Upper lobe of right lung (tissue), 1 donor: ENCODE data around the gene IRS4. TPM values are rescaled to one million over a fixed set of nuclear protein-coding genes. Genes with fewer than 3 reads are reported as not detected.
A peak's percentile ranks its signal among the peaks of the same experiment; 100 is the strongest.

Source experiments
- ATAC-seq: fragments of 200-7000 bp; cut with Tn5 transposase; one replicate; pipeline ENCODE4 v1.9.1; 2020; ENCODE audit warnings: mild to moderate bottlenecking, moderate library complexity
- DNase-seq: peaks from one replicate; pipeline ENCODE4 v3.0.0-alpha.2; 2020
- H3K27ac ChIP-seq: fragments of 200-600 bp; one replicate; pipeline ENCODE4 v1.8.0; 2022
- H3K27me3 ChIP-seq: fragments of 200-600 bp; one replicate; pipeline ENCODE4 v1.8.0; 2022; ENCODE audit warnings: mild to moderate bottlenecking
- H3K36me3 ChIP-seq: fragments of 200-600 bp; one replicate; pipeline ENCODE4 v1.8.0; 2022
- H3K4me1 ChIP-seq: fragments of 200-600 bp; one replicate; pipeline ENCODE4 v1.8.0; 2022
- H3K4me3 ChIP-seq: fragments of 200-600 bp; one replicate; pipeline ENCODE4 v1.8.0; 2022; ENCODE audit warnings: mild to moderate bottlenecking
- H3K9me3 ChIP-seq: fragments of 200-600 bp; one replicate; pipeline ENCODE4 v1.8.0; 2022
- CTCF ChIP-seq: fragments of 200-600 bp; IDR thresholded peaks from one replicate; pipeline ENCODE4 v1.8.0; 2022; ENCODE audit warnings: antibody characterized with exemption
- intact Hi-C: fragments of 100-400 bp; cut with DNase I; formaldehyde crosslinking; loops from one replicate; pipeline ENCODE4 v1.11.0; 2022
- long read RNA-seq: library from polyadenylated mRNA; unstranded; transcript quantifications from one replicate; pipeline ENCODE4 v2.0.0, GENCODE V29; 2021
- total RNA-seq: library from RNA; stranded (reverse); fragmentation: NEBNext Ultra II Directional; extraction: Animal tissue kit (Norgen Biotek cat#: 25700); gene quantifications from one replicate; pipeline ENCODE4 v1.2.1, GENCODE V29; 2021
- donor health status: DM: no; HTN: yes; CAD: no; lungs with severe emphysema.

The IRS4 gene
- total RNA-seq = not detected
- long read RNA-seq = 0 reads

- no peak for TF ChIP-seq CTCF
- Histone ChIP-seq H3K9me3 (no peaks in the 10 kb centered on the region), H3K4me3 (peak within 1 kb of the TSS; percentile 31), H3K36me3 (no peaks in the 10 kb centered on the region), H3K27ac (no peak within 1 kb of the TSS), H3K27me3 (peaks cover 39% of the 10 kb centered on the region), H3K4me1 (no peaks in the 10 kb centered on the region)
- DNase-seq (no peak), ATAC-seq (peak; percentile 58)
- intact Hi-C loops = no loop called here
Measured at GRCh38 chrX:108736509-108737479, at the start of gene IRS4. TSS of gene IRS4 (minus strand) at chrX:108736563.

- intact Hi-C loops = no loop called here
- no peak for TF ChIP-seq CTCF
- Histone ChIP-seq H3K36me3 (no peaks in the 10 kb centered on the region), H3K27me3 (no peaks in the 10 kb centered on the region), H3K27ac (no peak overlapping the region), H3K9me3 (no peaks in the 10 kb centered on the region), H3K4me1 (no peaks in the 10 kb centered on the region), H3K4me3 (no peak overlapping the region)
- no peak for DNase-seq
- no peak for ATAC-seq
Measured at GRCh38 chrX:108772549-108772948, 36.2 kb upstream of the IRS4 start.

DNA sequence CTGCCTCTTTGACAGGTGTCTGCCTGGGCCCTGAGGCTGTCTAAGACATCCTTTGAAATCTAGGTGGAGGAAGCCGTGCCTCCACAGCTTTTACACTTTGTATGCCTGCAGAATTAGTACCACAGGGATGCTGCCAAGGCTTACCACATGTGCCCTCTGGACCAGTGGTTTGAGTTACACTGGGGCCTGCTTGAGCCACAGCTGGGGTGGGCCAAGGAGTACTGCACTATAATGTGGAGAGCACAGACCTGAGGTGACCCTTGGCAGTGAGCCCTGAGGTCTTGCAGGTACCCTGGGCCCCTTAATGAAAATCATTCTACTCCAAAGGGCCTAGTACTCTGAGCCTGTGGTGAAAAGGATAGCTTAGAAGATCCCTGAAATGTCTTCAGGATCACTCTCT is 27.2 kb upstream of the IRS4 start:
- Histone ChIP-seq H3K9me3 (no peaks in the 10 kb centered on the region), H3K4me1 (no peaks in the 10 kb centered on the region), H3K4me3 (no peak overlapping the region), H3K27me3 (no peaks in the 10 kb centered on the region), H3K36me3 (no peaks in the 10 kb centered on the region), H3K27ac (no peak overlapping the region)
- intact Hi-C loops = no loop called here
- TF ChIP-seq CTCF = no peak
- DNase-seq (no peak), ATAC-seq (no peak)

- H3K4me3 ChIP-seq = no peak overlapping the region
- H3K9me3 ChIP-seq = no peaks in the 10 kb centered on the region
- H3K27me3 ChIP-seq = peaks cover 21% of the 10 kb centered on the region
- H3K27ac ChIP-seq = no peak overlapping the region
- H3K36me3 ChIP-seq = no peaks in the 10 kb centered on the region
- intact Hi-C loops = no loop called here
- no peak for TF ChIP-seq CTCF
- no peak for ATAC-seq
- no peaks in the 10 kb centered on the region for H3K4me1 ChIP-seq
- DNase-seq = no peak
Measured at GRCh38 chrX:108740299-108740774, 4.0 kb upstream of the IRS4 start.

- no peak for TF ChIP-seq CTCF
- DNase-seq = no peak
- no peak overlapping the region for H3K4me3 ChIP-seq
- intact Hi-C loops = no loop called here
- no peak for ATAC-seq
- peaks cover 34% of the 10 kb centered on the region for H3K27me3 ChIP-seq
- H3K9me3 ChIP-seq = no peaks in the 10 kb centered on the region
- no peaks in the 10 kb centered on the region for H3K4me1 ChIP-seq
- no peak overlapping the region for H3K27ac ChIP-seq
- no peaks in the 10 kb centered on the region for H3K36me3 ChIP-seq
Measured at GRCh38 chrX:108737754-108738153, 1.4 kb upstream of the IRS4 start.
